ENCODE data around the gene GAS7. TPM values are rescaled to one million over a fixed set of nuclear protein-coding genes. Genes with fewer than 3 reads are reported as not detected.

The GAS7 gene
- total RNA-seq, 2 donors from 2014 or later, result 1.1 to 5.2 TPM

- Mint-ChIP-seq H3K4me3 (no peak overlapping the region), H3K27ac (no peak overlapping the region), H3K27me3 (peaks cover 35% of the 10 kb centered on the region), H3K4me1 (no peaks in the 10 kb centered on the region), H3K36me3 (ENCODE audit: low read depth) (no peaks in the 10 kb centered on the region)
- ATAC-seq (no peak), DNase-seq (no peak)
- peaks cover 4% of the 10 kb centered on the region for H3K9me3 ChIP-seq (ENCODE audit: control insufficient read depth, low read length, poor library complexity, severe bottlenecking)
These were observed 320.1 kb downstream of the GAS7 start for GRCh38 chr17:9878356-9878755.

GRCh38 chr17:9875441-9875840, 323.0 kb downstream of the GAS7 start:
- ATAC-seq (no peak), DNase-seq (no peak)
- no peak overlapping the region for H3K4me3 Mint-ChIP-seq
- H3K27ac Mint-ChIP-seq, result no peak overlapping the region
- no peaks in the 10 kb centered on the region for H3K36me3 Mint-ChIP-seq (ENCODE audit: low read depth)
- no peaks in the 10 kb centered on the region for H3K9me3 ChIP-seq (ENCODE audit: control insufficient read depth, low read length, poor library complexity, severe bottlenecking)
- H3K4me1 Mint-ChIP-seq, result no peaks in the 10 kb centered on the region
- H3K27me3 Mint-ChIP-seq, result peaks cover 44% of the 10 kb centered on the region

GRCh38 chr17:9874722-9875121, 323.7 kb downstream of the GAS7 start:
- H3K27me3 Mint-ChIP-seq, result peaks cover 37% of the 10 kb centered on the region
- no peak overlapping the region for H3K4me3 Mint-ChIP-seq
- no peaks in the 10 kb centered on the region for H3K4me1 Mint-ChIP-seq

GRCh38 chr17:9872852-9873251, 325.6 kb downstream of the GAS7 start:
- DNase-seq, result no peak
- no peaks in the 10 kb centered on the region for H3K36me3 Mint-ChIP-seq (ENCODE audit: low read depth)
- ATAC-seq, result no peak
- no peaks in the 10 kb centered on the region for H3K4me1 Mint-ChIP-seq
- H3K9me3 ChIP-seq (ENCODE audit: control insufficient read depth, low read length, poor library complexity, severe bottlenecking), result no peaks in the 10 kb centered on the region
- peaks cover 34% of the 10 kb centered on the region for H3K27me3 Mint-ChIP-seq
- no peak overlapping the region for H3K27ac Mint-ChIP-seq
- H3K4me3 Mint-ChIP-seq, result no peak overlapping the region

More at GRCh38 chr17:9874722-9875121, 323.7 kb downstream of the GAS7 start:
- no peak for DNase-seq
- no peaks in the 10 kb centered on the region for H3K9me3 ChIP-seq (ENCODE audit: control insufficient read depth, low read length, poor library complexity, severe bottlenecking)
- H3K36me3 Mint-ChIP-seq (ENCODE audit: low read depth), result no peaks in the 10 kb centered on the region
- no peak overlapping the region for H3K27ac Mint-ChIP-seq
- no peak for ATAC-seq

- DNase-seq (no peak), ATAC-seq (no peak)
- Mint-ChIP-seq H3K4me1 (no peaks in the 10 kb centered on the region), H3K27ac (no peak overlapping the region), H3K27me3 (peaks cover 16% of the 10 kb centered on the region), H3K4me3 (no peak overlapping the region), H3K36me3 (ENCODE audit: low read depth) (no peaks in the 10 kb centered on the region)
- no peaks in the 10 kb centered on the region for H3K9me3 ChIP-seq (ENCODE audit: control insufficient read depth, low read length, poor library complexity, severe bottlenecking)
These were observed 329.9 kb downstream of the GAS7 start for GRCh38 chr17:9868552-9868951.

- Mint-ChIP-seq H3K4me3 (no peak overlapping the region), H3K27ac (no peak overlapping the region), H3K4me1 (no peaks in the 10 kb centered on the region), H3K36me3 (ENCODE audit: low read depth) (no peaks in the 10 kb centered on the region), H3K27me3 (peaks cover 6% of the 10 kb centered on the region)
- no peak for DNase-seq
- ATAC-seq, result no peak
- no peaks in the 10 kb centered on the region for H3K9me3 ChIP-seq (ENCODE audit: control insufficient read depth, low read length, poor library complexity, severe bottlenecking)
These were observed 332.8 kb downstream of the GAS7 start for GRCh38 chr17:9865586-9865985.

GRCh38 chr17:9862949-9863348, 335.5 kb downstream of the GAS7 start:
- H3K4me3 Mint-ChIP-seq, result no peak overlapping the region
- no peak for DNase-seq
- no peaks in the 10 kb centered on the region for H3K36me3 Mint-ChIP-seq (ENCODE audit: low read depth)
- no peaks in the 10 kb centered on the region for H3K9me3 ChIP-seq (ENCODE audit: control insufficient read depth, low read length, poor library complexity, severe bottlenecking)
- no peak overlapping the region for H3K27ac Mint-ChIP-seq
- ATAC-seq, result no peak
- H3K27me3 Mint-ChIP-seq, result peaks cover 6% of the 10 kb centered on the region
- H3K4me1 Mint-ChIP-seq, result no peaks in the 10 kb centered on the region

GRCh38 chr17:9862220-9862619, 336.2 kb downstream of the GAS7 start:
- no peak overlapping the region for H3K27ac Mint-ChIP-seq
- H3K36me3 Mint-ChIP-seq (ENCODE audit: low read depth), result no peaks in the 10 kb centered on the region
- H3K9me3 ChIP-seq (ENCODE audit: control insufficient read depth, low read length, poor library complexity, severe bottlenecking), result no peaks in the 10 kb centered on the region
- peaks cover 4% of the 10 kb centered on the region for H3K27me3 Mint-ChIP-seq
- no peak overlapping the region for H3K4me3 Mint-ChIP-seq
- no peaks in the 10 kb centered on the region for H3K4me1 Mint-ChIP-seq
- ATAC-seq, result no peak
- DNase-seq, result no peak

- Mint-ChIP-seq H3K27me3 (no peaks in the 10 kb centered on the region), H3K4me1 (no peaks in the 10 kb centered on the region), H3K4me3 (no peak overlapping the region), H3K36me3 (ENCODE audit: low read depth) (no peaks in the 10 kb centered on the region), H3K27ac (no peak overlapping the region)
- H3K9me3 ChIP-seq (ENCODE audit: control insufficient read depth, low read length, poor library complexity, severe bottlenecking), result no peaks in the 10 kb centered on the region
- ATAC-seq, result no peak
- no peak for DNase-seq
These were observed 337.6 kb downstream of the GAS7 start for GRCh38 chr17:9860851-9861250.

Other genes starting within 250 kb of the GAS7 start
- not detected for gene MYH13, start 174.4 kb upstream of the GAS7 start, total RNA-seq
- gene MYH8, start 223.3 kb upstream of the GAS7 start, total RNA-seq, result not detected